ENCODE results near the gene ZNF175.

Gene ZNF175

DNA sequence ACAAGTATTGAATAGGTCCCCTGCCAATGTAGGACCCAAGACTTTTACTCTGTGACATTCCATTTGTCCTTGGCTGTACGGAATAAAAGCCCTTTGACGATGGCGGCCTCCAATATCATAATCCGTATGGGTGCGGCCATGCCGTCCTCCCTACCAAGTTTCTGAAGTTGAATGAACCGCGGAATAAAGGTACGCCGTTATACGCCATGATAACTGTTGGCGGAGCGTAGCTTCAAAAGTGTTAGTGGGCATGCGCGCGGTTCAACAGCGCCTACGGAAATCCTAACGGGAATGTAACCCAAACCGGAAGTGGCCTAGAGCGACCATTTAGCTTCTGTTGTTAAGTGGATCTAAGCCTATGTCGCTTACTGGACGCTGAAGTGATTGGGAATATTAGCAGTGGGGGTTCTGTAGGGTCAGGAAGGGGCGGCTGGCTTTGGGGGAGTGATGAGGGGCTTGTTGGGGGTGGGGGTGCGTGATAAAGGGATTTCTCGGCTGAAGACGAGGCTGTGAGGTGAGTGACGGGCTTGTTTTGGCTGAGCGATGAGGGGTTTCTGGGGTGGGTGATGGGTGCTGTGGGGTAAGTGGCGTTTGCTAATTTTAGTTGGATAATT is at the start of gene ZNF175:
Gene ZNF175, plus strand, starts transcription at position 322 of the 614 bp plus-strand sequence. CDS start 2,047 bp downstream, outside the sequence.
- peak; percentile 91 to 94 for DNase-seq

DNA sequence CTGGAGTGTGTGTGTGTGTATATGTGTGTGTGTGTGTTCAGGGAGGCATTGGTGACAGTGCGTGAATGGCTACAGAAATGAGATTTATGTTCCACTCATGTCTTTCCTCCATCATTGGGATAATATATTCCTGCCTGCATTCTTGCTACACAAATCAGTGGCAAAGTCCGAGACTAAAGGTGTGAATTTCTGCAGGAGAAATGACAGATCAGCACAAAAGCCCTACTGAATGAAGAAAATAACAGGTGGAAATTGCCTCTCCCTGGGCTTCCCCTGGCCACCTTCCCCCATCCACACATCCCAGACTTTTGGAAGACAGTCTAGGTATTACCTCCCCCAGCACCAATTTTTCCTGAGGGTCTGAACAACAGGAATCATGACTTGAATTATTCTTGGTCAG is 49.7 kb upstream of the ZNF175 start:
- DNase-seq: no peak

DNA sequence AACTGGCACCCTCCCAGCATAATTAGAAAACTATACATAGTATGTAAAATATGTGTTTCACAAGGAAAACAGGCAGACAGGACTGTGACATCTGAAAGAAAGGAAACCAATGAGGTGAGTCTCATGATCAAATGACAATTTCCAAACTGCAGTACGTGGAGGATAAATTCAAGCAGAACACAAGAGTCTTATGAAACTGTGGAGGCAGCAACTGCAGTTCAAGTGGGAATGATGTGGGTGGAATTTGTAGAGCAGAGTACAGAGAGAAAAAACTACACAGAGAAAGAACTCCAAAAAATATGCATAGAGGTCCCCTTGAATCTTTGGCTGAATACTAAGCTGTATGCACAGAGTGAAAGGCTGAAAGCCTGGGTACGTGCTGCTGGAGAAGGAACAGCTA is 49.3 kb upstream of the ZNF175 start:
- no peak for DNase-seq

DNA sequence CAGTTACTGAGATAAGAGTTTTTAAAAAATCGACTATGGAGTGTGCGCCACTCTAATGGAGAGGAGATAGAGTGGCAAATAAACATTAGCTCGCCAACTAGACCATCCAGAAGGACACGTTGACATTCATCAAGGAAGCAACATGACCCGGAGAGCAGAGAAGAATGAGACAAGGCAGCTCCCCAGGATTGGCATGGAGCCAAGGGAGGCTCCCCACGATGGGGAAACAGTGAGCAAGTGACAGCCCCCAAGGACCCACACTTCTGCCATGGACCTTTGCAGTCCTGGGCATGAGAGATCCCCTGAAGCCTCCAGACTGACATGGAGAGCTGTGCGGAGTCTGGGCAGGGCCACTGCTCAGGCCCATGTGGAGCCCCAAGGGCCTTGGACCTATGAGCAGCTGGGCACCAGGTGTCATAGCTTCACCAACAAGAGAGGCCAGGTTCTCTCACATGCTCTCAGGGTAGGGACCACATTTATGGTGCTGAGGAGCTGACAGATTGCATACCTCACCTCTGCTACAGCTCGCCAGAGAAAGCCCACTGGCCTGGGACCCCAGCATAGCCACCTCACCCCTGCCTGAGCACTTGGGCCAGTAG is 46.3 kb upstream of the ZNF175 start:
- no peak for DNase-seq

DNA sequence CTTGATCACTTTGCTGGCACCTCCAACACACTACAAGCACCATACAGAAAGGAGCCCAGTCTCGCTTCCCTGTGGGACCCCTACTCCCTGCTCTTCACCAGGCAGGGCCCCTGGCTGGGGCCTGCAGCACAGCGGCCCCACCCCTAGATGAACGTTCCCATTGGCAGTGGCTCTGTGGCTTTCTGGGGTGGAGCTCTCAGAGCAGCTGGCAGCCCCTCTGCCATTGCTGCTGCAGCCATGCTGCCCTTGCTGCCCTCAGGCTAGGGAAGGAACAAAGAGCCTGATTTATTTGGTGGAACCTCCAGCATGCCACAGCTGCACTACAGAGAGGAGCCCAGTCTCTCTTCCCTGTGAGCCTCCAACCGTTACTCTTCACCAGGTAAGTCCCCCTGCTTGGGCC is 45.4 kb upstream of the ZNF175 start:
- DNase-seq: no peak

DNA sequence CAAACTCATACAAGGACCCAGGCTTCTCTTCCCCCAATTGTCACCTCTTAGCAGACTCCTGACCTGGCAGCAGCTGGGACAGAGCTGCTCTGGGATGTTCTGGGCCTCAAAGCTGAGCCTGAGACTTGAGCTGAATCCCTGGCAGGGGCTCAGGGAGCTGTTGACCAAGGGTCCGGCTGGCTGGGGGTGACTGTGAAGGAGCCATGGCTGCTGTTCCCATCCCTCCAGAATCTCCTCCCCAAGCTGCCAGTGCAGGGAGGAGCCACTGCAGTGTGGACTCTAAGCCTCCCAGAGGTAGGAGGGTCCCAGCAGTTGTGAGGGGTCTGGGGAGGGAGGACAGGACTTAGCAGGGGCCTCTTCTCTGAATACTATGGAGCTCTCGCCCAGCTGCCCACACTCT is 41.8 kb upstream of the ZNF175 start:
- no peak for DNase-seq

DNA sequence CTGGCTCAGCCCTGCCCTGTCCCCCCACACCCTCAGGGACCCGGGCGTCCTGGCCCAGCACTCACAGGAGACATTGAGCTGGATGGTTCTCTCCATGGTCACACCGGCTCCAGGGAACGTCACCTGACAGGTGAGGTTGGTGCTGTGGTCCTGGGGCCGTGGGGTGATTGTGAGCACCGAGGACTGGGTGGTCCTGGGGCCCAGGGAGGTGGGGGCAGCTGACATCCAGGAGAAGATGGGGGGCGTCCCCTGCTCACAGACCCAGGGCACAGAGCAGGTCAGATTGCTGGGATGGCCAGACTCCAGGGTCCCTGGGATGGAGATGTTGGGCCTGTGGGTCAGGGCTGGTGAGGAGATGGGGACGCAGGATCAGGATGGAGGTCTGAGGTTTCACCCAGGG is 40.5 kb upstream of the ZNF175 start:
- no peak for DNase-seq

DNA sequence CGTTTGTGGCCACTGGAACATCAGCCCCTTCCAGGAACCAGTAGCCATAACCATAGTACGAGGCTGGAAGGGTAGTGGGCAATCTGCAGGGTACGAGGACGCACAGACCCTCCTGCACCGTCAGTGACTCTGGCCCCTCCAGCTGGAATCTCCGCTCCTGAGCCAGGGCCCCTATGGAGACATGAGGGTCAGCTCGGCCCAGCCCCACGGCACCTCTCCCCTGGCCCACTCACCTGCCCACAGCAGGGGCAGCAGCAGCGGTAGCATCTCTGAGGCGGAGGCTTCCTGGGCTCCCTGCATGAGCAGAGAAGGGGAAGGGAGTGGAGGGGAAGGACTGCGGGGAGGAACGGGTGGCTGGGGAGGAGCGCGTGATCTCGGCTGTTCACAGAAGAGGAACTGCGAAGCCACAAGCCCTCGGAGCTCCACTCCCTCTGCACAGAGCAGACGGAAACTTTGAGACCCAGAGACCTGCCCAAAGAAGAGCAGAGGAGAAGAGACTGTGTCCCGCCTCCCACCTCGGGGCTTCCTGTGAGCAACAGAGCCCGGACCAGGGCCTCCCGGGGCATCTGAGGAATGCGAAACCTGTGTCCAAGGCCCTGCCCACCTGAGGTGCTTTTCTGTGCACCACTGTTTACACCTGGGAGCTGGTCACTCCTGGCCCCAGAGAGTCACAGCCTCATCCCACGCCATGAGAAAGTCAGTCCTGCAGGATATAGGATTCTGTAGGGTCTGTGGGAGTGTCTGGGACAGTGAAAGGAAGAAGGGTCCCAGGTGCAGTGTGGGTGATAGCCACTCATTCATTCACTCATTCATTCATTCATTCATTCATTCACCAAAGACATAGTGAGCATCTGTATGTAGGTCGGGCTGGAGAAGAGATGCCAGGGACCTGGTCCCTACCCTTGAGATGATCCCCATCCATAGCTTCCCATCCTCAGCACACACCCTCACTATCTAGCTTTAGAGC is 39.5 kb upstream of the ZNF175 start, which contains the start of gene SIGLEC6:
Gene SIGLEC6, minus strand, starts transcription at position 322 of the 967 bp plus-strand sequence. Its CDS starts 22 bp downstream, at position 300.
- DNase-seq: no peak

DNA sequence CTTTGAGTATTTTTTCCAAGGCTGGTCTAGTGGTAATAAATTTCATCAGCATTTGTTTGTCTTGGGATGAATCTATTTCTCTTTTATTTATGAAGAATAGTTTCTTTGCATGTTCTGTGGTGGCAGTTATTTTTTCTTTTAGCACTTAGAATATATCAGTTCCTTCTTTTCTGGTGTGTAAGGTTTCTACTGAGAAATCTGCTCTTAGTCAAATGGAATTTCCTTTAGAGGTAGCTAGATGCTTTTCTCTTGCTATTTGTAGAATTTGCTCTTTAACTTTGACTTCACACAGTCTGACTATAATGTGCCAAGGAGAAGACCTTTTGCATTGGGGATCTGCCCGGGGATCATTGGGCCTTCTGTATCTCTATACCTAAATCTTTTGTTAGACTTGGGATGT is 35.5 kb upstream of the ZNF175 start:
- no peak for DNase-seq

DNA sequence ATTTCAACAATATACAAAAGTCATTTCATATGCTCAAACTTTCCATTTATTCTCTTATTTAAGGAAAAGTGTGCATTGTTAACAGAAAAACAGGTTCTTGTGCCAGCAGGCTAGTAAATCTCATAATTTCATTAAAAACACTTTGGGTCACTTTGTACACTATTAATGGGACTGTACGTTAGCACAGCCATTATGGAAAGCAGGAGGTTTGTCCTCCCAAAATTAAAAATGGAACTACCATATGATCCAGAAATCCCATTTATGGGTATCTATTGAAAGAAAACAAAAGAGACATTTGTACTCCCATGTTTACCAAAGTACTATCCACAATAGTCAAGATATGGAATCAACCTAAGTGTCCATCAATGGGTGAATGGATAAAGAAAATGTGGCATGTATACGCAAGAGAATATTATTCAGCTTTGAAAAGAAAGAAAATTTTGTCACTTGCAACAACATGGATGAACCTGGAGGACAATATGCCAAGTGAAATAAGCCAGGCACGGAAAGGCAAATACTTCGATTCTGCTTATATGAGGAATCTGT is 31.2 kb upstream of the ZNF175 start:
- DNase-seq: no peak

DNA sequence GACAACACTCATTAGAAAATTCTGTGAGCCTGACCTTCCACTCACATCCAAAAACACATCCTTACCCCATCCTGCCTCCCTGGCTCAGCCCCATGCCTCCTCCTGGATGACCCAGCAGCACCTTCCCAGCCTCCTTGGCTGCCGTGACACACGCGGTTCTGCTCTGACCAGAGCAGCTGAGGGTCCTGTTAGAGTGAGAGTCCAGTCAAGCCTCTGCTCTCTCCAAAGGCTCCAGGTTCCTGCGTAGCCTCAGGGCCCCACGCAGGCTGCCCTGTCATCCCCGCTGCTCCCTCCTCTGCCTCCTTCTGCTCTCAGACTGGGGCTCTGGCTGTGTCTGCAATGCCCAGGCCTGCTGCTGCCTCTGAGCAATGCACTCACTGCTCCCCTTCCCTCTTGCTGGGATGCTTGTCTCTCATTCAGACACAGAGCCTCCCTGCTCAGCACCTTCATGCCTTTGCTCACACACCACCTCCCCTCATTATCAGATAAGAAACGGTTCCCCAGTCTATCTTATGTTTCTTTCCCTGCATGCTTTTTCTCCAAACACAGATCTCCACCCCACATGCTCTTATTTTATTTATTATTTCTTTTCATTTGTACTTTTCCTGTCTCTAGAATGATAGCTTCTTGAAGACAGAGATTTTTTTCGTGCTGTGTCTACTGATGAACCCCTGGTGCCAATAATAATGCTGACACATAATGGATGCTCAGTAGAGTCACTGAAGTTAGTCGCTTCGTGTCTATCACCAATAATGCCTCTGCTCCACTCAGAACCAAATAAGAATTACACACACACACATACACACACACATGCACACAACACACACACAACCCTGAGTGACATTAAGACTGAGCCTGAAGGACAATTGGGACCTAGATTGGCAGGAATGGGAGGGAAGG is 29.4 kb upstream of the ZNF175 start:
- no peak for DNase-seq

DNA sequence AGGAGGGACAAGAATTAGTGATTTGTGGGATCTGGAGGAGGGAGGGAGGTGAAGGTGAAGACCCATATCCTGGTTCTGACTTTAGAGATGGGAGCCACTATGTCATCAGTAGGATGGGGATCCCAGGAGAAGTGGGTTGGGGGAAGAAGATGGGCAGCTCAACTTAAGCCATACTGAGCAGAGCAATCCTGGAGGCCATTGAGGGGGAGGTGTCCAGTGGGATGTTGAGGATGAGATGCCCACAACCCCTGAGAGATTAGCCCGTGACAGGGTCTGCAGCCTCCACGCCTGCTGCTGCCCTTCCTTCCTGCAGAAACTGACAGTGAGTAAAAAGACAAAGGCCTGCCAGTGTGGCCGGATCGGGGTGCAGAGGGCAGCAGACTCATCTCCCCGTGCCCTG is 28.4 kb upstream of the ZNF175 start:
- DNase-seq: no peak

DNA sequence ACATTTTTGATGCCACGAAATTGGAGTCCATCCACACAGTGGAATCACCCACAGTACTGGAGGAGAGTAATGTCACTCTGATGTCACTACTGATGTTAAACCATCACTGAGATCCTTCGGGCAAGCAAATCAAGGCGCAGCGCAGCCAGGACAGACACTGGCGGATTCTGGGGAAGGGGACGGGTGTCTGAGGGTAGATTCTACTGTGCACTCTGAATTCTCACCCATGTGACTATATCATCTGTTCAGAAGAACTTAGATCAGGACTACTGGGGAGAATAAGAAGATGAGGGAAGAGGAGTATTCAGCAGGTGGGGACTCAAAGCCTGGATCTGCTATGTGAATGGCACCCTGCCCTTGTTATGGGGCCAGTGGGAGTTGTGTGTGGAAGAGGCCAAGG is 27.0 kb upstream of the ZNF175 start:
- DNase-seq: no peak

DNA sequence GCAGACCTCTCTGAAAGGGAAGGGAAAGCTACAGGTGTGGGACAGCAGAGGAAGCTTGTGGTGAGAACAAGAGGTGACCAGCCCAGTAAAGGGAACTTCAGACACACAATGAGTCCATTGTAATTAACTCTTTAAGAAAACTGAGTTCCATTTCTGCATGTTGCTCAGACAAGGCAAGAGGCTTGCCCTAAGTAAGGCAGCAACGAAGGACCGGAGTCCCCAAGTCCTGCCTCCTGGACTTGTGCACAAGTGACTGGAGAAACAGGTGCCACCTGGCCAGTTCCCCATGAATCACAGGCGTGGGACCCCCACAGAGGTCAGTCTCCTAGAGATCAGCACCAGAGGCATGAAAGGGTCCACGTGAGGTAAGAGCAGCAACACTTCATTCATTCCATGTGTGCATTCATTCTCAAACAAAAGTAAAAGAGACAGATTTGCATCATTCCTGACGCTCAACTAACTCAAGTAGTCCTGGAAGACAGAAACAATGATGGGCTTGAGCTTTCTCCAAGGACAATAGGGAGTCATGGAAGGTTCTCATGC is 24.9 kb upstream of the ZNF175 start:
- DNase-seq: no peak

DNA sequence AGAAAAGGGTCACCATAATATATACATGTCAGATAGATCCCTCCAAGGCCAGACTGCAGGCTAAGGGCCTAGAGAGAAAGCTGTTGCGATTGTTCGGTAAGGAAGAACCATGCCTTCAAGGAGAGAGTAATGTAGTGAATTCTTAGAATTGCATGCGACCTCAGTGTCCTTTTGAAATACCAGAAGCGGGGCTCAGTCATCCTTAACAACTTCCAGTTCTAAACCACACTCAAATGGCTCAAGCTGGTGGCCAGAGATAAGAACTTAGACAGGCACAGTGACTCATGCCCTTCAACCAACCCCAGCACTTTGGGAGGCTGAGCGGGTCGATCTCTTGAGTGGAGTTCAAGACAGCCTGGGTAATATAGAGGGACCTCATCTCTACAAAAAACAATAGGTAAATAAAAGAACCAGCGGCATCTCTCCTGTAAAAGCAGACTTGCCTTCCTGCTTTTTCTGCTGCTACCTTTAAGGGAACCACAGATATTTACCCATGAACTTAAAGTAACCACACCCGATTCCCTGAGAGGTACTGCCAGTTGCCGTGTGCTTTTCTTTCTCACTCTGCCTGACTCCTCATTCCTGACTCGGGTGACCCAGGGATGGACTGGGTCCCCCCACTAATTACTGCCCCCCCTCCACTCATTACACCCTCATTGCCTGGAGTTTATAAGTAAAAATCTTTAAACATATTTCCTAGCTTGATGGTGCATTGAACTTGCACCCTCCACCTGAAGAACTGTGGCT is 24.3 kb upstream of the ZNF175 start:
- peak in 1 of 2 experiments; percentile 25 for DNase-seq

DNA sequence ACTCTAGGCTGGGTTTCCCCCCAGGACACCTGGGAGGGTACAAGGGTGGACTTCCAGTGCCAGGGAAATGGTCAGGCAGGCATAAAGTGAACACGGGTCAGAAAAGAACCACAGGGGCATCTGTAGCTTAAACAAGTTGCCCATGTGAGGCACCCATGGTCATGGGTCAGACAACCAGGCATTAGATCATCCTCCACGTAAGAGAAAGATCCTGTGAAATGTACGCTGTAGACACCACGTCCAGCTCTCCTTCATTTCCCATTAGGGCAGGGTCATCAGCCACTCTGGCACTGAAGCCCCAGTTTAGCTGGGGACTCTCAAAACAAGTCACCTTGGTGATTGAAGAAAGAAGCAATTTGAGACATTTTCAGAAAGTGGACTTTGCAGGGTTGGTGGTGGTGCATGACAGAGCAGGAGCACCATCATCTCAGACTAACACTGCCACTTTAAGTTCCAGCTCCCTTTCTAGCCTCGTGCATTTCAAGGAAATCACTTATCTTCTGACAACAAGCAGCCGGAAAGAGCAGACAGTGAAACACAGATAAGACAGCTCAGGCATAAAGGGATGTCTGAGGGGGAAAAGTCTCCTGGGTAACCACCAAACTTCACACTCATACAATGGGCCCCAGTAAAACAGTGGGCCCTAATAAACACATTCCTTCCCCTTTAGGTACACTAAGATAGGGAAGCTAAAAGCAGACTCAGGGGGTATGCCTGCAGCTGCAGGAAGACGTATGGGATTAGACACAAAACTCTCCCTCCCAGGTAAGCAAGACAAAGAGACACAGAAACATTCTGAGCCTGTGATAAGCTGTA is 23.5 kb upstream of the ZNF175 start:
- no peak for DNase-seq

DNA sequence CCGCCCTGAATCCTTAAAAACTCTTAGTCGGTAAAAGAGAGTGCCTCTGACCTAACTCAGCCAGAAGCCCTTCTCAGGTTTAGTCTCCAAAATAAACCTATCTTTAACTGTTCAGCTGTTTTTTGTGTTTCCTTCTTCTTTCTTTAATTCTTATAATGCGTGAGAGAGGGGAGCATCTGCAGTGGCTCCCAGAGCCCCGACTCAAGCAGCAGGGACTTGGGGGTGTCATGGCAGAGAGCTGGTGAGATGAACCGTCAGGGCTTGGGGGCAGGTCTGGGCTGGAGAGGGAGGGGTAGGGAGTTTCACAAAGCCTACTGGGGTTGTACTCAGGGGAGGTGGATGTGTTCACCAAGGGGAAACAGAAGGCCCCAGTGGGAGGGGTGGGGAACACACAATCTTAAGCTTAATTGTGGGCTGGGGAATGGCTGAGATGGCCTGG is 22.9 kb upstream of the ZNF175 start:
- no peak for DNase-seq

DNA sequence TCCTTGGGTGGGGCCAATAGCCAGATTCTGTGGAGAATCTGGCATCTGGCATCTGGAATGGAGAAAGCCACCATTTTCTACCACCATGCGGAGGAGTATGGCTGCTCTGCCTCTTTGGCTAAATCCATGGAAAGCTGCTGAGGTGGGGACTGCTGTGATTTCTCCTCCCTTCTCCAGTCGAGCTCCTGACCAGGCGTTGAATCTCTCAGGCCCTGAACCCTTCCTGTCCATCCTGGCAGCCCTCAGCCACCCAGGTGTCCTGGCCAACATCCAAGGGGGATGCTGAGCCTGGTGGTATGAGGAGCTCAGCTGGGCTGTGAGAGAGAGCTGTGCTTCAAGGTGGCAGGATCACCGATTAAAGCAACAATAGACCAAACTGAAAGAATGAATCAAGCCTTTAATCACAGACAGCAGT is 22.2 kb upstream of the ZNF175 start:
- DNase-seq: no peak

DNA sequence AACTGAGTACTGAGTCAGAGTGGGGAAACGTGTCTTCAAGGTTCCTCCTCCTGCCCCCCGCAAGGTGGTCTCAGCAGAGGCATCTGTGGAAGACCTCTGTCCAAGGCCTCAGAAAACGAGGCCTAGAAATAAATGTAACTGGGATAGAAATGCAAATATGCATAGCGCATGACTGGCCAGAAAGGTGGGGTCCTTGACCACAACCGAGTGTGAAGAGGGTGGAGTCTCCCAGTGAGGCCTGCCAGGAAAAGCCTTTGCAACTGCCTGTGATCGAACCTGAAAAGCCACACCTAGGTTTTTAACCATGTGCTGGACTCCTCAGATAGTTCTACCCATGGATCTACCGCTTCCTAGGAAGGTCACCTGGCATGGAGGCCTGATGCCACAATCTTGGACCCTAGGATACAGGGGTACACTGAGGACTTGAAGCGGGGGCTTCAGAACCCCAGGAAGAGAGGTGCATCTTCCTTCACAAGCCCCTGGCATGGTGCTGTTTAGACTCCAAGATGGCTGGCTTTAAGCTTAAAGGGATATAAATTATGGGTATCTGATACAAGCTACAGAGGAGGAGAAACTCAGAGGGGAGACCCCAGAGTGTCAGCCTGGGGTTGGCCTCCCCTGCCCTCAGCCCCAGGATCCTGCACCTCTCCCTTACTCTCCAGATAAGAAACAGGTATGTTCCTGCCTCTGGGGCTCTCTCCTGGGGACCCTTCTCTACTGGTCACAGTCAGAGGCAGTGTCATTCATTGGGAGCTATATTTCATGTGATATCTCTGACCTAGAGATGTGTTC is 21.4 kb upstream of the ZNF175 start:
- no peak for DNase-seq

All from activated CD4-positive, alpha-beta T cell treated with anti-CD3 and anti-CD28 coated beads, Interleukin-2, amount 50 U/mL, for 48 hours (primary cell).